ENCODE data around the gene ADARB1.

The ADARB1 gene

GRCh38 chr21:45047257-45047656, 27.1 kb upstream of the ADARB1 start:
- H2AFZ ChIP-seq (ENCODE audit: low read length): no peak overlapping the region

GRCh38 chr21:45048026-45048698, 26.2 kb upstream of the ADARB1 start:
- peaks cover 2% of the 10 kb centered on the region; the same call in 1 of the 2 replicates for H3K9me3 ChIP-seq (ENCODE audit: low read length)
- no peaks in the 10 kb centered on the region; the same call in 1 of the 2 replicates for H3K27me3 ChIP-seq (ENCODE audit: insufficient read depth, low read length)
- no peaks in the 10 kb centered on the region for H3K79me2 ChIP-seq (ENCODE audit: insufficient read depth, low read length)
- no peaks in the 10 kb centered on the region for H3F3A ChIP-seq (ENCODE audit: insufficient read depth, low read length)
- TF ChIP-seq CTCF (IDR thresholded peaks at IDR 0.05; ENCODE audit: low read length): no peak
- no peak for TF ChIP-seq EZH2 (IDR thresholded peaks at IDR 0.05; ENCODE audit: borderline replicate concordance, low read length)
- no peak overlapping the region for H3K4me2 ChIP-seq (ENCODE audit: low read length)
- H3K36me3 ChIP-seq (ENCODE audit: insufficient read depth, low read length): no peaks in the 10 kb centered on the region; the same call in 1 of the 2 replicates
- no peak overlapping the region for H3K27ac ChIP-seq (ENCODE audit: low read depth, low read length, poor library complexity, severe bottlenecking)
- no peaks in the 10 kb centered on the region for H3K9me2 ChIP-seq (ENCODE audit: low read depth, low read length)
- H3K4me3 ChIP-seq (ENCODE audit: low read depth, low read length, poor library complexity, severe bottlenecking): no peak overlapping the region
- no peaks in the 10 kb centered on the region for H3K4me1 ChIP-seq (ENCODE audit: insufficient read depth, low read length, severe bottlenecking)
- H2AFZ ChIP-seq (ENCODE audit: low read length): no peak overlapping the region
- H4K20me1 ChIP-seq (ENCODE audit: insufficient read depth, low read length): no peaks in the 10 kb centered on the region
- H3K9ac ChIP-seq (ENCODE audit: low read length): no peak overlapping the region

More at GRCh38 chr21:45047257-45047656, 27.1 kb upstream of the ADARB1 start:
- Histone ChIP-seq H4K20me1 (ENCODE audit: insufficient read depth, low read length) (no peaks in the 10 kb centered on the region), H3K4me3 (ENCODE audit: low read depth, low read length, poor library complexity, severe bottlenecking) (no peak overlapping the region), H3K9me3 (ENCODE audit: low read length) (peaks cover 2% of the 10 kb centered on the region; the same call in 1 of the 2 replicates), H3K36me3 (ENCODE audit: insufficient read depth, low read length) (no peaks in the 10 kb centered on the region; the same call in 1 of the 2 replicates), H3K27ac (ENCODE audit: low read depth, low read length, poor library complexity, severe bottlenecking) (no peak overlapping the region), H3K79me2 (ENCODE audit: insufficient read depth, low read length) (no peaks in the 10 kb centered on the region), H3K27me3 (ENCODE audit: insufficient read depth, low read length) (no peaks in the 10 kb centered on the region; the same call in 1 of the 2 replicates), H3K4me2 (ENCODE audit: low read length) (no peak overlapping the region), H3K9ac (ENCODE audit: low read length) (no peak overlapping the region), H3F3A (ENCODE audit: insufficient read depth, low read length) (no peaks in the 10 kb centered on the region), H3K4me1 (ENCODE audit: insufficient read depth, low read length, severe bottlenecking) (no peaks in the 10 kb centered on the region), H3K9me2 (ENCODE audit: low read depth, low read length) (no peaks in the 10 kb centered on the region)
- TF ChIP-seq CTCF (IDR thresholded peaks at IDR 0.05; ENCODE audit: low read length) (no peak), EZH2 (IDR thresholded peaks at IDR 0.05; ENCODE audit: borderline replicate concordance, low read length) (no peak)

- Histone ChIP-seq H3K4me1 (ENCODE audit: insufficient read depth, low read length, severe bottlenecking) (no peaks in the 10 kb centered on the region), H3K9me3 (ENCODE audit: low read length) (peaks cover 2% of the 10 kb centered on the region; the same call in 1 of the 2 replicates), H3K4me3 (ENCODE audit: low read depth, low read length, poor library complexity, severe bottlenecking) (no peak overlapping the region), H3K27me3 (ENCODE audit: insufficient read depth, low read length) (no peaks in the 10 kb centered on the region; the same call in 1 of the 2 replicates), H3K27ac (ENCODE audit: low read depth, low read length, poor library complexity, severe bottlenecking) (no peak overlapping the region), H3K36me3 (ENCODE audit: insufficient read depth, low read length) (no peaks in the 10 kb centered on the region; the same call in 1 of the 2 replicates), H3F3A (ENCODE audit: insufficient read depth, low read length) (no peaks in the 10 kb centered on the region), H3K9ac (ENCODE audit: low read length) (no peak overlapping the region), H3K4me2 (ENCODE audit: low read length) (no peak overlapping the region), H4K20me1 (ENCODE audit: insufficient read depth, low read length) (no peaks in the 10 kb centered on the region), H2AFZ (ENCODE audit: low read length) (no peak overlapping the region), H3K79me2 (ENCODE audit: insufficient read depth, low read length) (no peaks in the 10 kb centered on the region), H3K9me2 (ENCODE audit: low read depth, low read length) (no peaks in the 10 kb centered on the region)
- TF ChIP-seq CTCF (IDR thresholded peaks at IDR 0.05; ENCODE audit: low read length): no peak
- no peak for TF ChIP-seq EZH2 (IDR thresholded peaks at IDR 0.05; ENCODE audit: borderline replicate concordance, low read length)
Measured at GRCh38 chr21:45048968-45049367, 25.4 kb upstream of the ADARB1 start.

Measured in OCI-LY1 (cell line).